DMS 273 (cell line): ENCODE results near the gene SLC41A1.

Experiments used
- DNase-seq: peaks from one replicate; lab custom pipeline; 2025; ENCODE audit not compliant: unreplicated experiment; lab: John Stamatoyannopoulos, UW

Gene SLC41A1

GRCh38 chr1:205760606-205761005 is 52.4 kb downstream of the SLC41A1 start:
- no peak for DNase-seq

GRCh38 chr1:205756552-205756951 is 56.4 kb downstream of the SLC41A1 start:
- DNase-seq = no peak

GRCh38 chr1:205754857-205755256 is 58.1 kb downstream of the SLC41A1 start:
- no peak for DNase-seq

- DNase-seq = peak; percentile 23
Measured at GRCh38 chr1:205751036-205751651, 61.9 kb downstream of the SLC41A1 start.

- DNase-seq = peak; percentile 100
Measured at GRCh38 chr1:205750138-205751035, 62.6 kb downstream of the SLC41A1 start, which contains the start of gene NUCKS1. Gene NUCKS1, minus strand, starts transcription at chr1:205750182. Its CDS starts 209 bp downstream, at chr1:205749973.

- peak; percentile 98 for DNase-seq
Measured at GRCh38 chr1:205749234-205750137, 63.5 kb downstream of the SLC41A1 start.

GRCh38 chr1:205748403-205749233 is 64.4 kb downstream of the SLC41A1 start:
- DNase-seq = peak; percentile 81

GRCh38 chr1:205746757-205747412 is 66.1 kb downstream of the SLC41A1 start:
- no peak for DNase-seq

- no peak for DNase-seq
Measured at GRCh38 chr1:205744403-205744802, 68.6 kb downstream of the SLC41A1 start.

- DNase-seq = no peak
Measured at GRCh38 chr1:205743977-205744376, 69.0 kb downstream of the SLC41A1 start.

GRCh38 chr1:205741681-205742080 is 71.3 kb downstream of the SLC41A1 start:
- no peak for DNase-seq

GRCh38 chr1:205739348-205740160 is 73.4 kb downstream of the SLC41A1 start:
- no peak for DNase-seq
